Right atrium auricular region (tissue), 2 donors: ENCODE results near the gene C1orf21. TPM values are rescaled to one million over a fixed set of nuclear protein-coding genes. Genes with fewer than 3 reads are reported as not detected.

ENCODE experiments used
- DNase-seq: peaks from one replicate; pipeline ENCODE4 v3.0.0-alpha.2; 2019; ENCODE audit warnings: low spot score
- H3K27ac ChIP-seq, 2 donors: fragments of 200-600 bp; sonication (generic); 1 replicate in 1 of 2; 2 replicates in 1 of 2; pipeline ENCODE4 v1.5.1; 2016 to 2019
- H3K27me3 ChIP-seq, 2 donors: fragments of 200-600 bp; sonication (generic); one replicate each; pipeline versions ENCODE4 v1.5.1 to v1.6.0; 2017 to 2019
- H3K36me3 ChIP-seq: fragments of 200-600 bp; sonication (generic); one replicate; pipeline ENCODE4 v1.5.1; 2016
- H3K4me1 ChIP-seq, 2 donors: fragments of 200-600 bp; sonication (generic); one replicate each; pipeline versions ENCODE4 v1.5.1 to v1.6.0; 2017 to 2019
- H3K4me3 ChIP-seq, 2 donors: fragments of 200-600 bp; sonication (generic); 1 replicate in 1 of 2; 2 replicates in 1 of 2; pipeline ENCODE4 v1.5.1; 2017 to 2019; ENCODE audit warnings: mild to moderate bottlenecking in 1 of 2, moderate library complexity in 1 of 2
- H3K9me3 ChIP-seq, 2 donors: fragments of 200-600 bp; sonication (generic); one replicate each; pipeline ENCODE4 v1.5.1; 2019
- total RNA-seq, 2 donors: library from RNA; depleted of rRNA; stranded (reverse); fragments of >200 nt; gene quantifications; one replicate each; pipeline ENCODE4 v1.1.0, GENCODE V29; 2016
- TF ChIP-seq, protein P1 (sequence below), 2 donors: fragments of 200-600 bp; sonication (generic); IDR thresholded peaks; one replicate each; pipeline ENCODE4 v1.5.1; 2019; ENCODE audit warnings: antibody characterized with exemption in 2 of 2

The C1orf21 gene
- total RNA-seq, 2 donors from 2014 or later = 49.4 to 78.5 TPM

- no peak overlapping the region for H3K4me3 ChIP-seq
- no peaks in the 10 kb centered on the region for H3K4me1 ChIP-seq
- no peak overlapping the region for H3K27ac ChIP-seq
- TF ChIP-seq, protein P1, sequence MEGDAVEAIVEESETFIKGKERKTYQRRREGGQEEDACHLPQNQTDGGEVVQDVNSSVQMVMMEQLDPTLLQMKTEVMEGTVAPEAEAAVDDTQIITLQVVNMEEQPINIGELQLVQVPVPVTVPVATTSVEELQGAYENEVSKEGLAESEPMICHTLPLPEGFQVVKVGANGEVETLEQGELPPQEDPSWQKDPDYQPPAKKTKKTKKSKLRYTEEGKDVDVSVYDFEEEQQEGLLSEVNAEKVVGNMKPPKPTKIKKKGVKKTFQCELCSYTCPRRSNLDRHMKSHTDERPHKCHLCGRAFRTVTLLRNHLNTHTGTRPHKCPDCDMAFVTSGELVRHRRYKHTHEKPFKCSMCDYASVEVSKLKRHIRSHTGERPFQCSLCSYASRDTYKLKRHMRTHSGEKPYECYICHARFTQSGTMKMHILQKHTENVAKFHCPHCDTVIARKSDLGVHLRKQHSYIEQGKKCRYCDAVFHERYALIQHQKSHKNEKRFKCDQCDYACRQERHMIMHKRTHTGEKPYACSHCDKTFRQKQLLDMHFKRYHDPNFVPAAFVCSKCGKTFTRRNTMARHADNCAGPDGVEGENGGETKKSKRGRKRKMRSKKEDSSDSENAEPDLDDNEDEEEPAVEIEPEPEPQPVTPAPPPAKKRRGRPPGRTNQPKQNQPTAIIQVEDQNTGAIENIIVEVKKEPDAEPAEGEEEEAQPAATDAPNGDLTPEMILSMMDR (IDR thresholded peaks at IDR 0.05) = no peak
- no peaks in the 10 kb centered on the region for H3K36me3 ChIP-seq
- no peak for DNase-seq
- H3K27me3 ChIP-seq = no peaks in the 10 kb centered on the region
- H3K9me3 ChIP-seq = peaks cover 0 to 7% of the 10 kb centered on the region in 2 donors
Observed at GRCh38 chr1:184656221-184656620, 269.4 kb downstream of the C1orf21 start.

- no peaks in the 10 kb centered on the region for H3K4me1 ChIP-seq
- no peak overlapping the region for H3K27ac ChIP-seq
- DNase-seq = no peak
- no peak overlapping the region for H3K4me3 ChIP-seq
- no peaks in the 10 kb centered on the region for H3K27me3 ChIP-seq
- H3K9me3 ChIP-seq = no peaks in the 10 kb centered on the region
- H3K36me3 ChIP-seq = no peaks in the 10 kb centered on the region
- TF ChIP-seq, protein P1 (IDR thresholded peaks at IDR 0.05) = no peak
Observed at GRCh38 chr1:184658055-184658454, 271.2 kb downstream of the C1orf21 start.

GRCh38 chr1:184660462-184661191, 273.8 kb downstream of the C1orf21 start:
- Histone ChIP-seq H3K9me3 (no peaks in the 10 kb centered on the region), H3K4me1 (peaks cover 0 to 13% of the 10 kb centered on the region in 2 donors), H3K27me3 (no peaks in the 10 kb centered on the region), H3K36me3 (no peaks in the 10 kb centered on the region), H3K4me3 (no peak overlapping the region), H3K27ac (no peak overlapping the region)
- no peak for DNase-seq
- TF ChIP-seq, protein P1 (IDR thresholded peaks at IDR 0.05) = no peak

DNA sequence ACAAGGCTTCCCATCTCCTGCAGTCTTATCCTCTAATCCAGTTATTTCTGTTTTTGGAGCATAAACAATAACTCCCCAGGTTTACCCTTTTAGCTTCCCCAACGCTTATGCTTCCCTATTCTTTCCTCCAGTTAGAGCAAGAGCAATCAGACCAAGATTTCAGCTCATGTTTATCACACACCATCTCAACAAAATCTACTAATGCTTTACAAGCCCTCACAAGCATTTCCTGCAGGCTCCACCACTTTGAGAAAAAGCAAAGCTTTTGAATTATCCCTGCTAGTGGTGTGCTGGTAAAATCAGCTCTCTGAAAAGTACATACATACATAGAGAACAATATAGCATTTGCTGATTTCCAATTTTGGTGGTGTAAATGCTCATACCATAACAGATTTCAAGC, 275.0 kb downstream of the C1orf21 start:
- H3K9me3 ChIP-seq = no peaks in the 10 kb centered on the region
- no peaks in the 10 kb centered on the region for H3K27me3 ChIP-seq
- peaks cover 0 to 13% of the 10 kb centered on the region in 2 donors for H3K4me1 ChIP-seq
- no peak for DNase-seq
- H3K4me3 ChIP-seq = no peak overlapping the region
- TF ChIP-seq, protein P1 (IDR thresholded peaks at IDR 0.05) = no peak
- H3K36me3 ChIP-seq = no peaks in the 10 kb centered on the region
- H3K27ac ChIP-seq = no peak overlapping the region

- Histone ChIP-seq H3K4me1 (peaks cover 0 to 13% of the 10 kb centered on the region in 2 donors), H3K4me3 (peak overlapping the region; percentile 19 to 45), H3K27ac (peak overlapping the region; percentile 15 to 49), H3K27me3 (no peaks in the 10 kb centered on the region), H3K36me3 (no peaks in the 10 kb centered on the region), H3K9me3 (no peaks in the 10 kb centered on the region)
- peak; percentile 85 for DNase-seq
- TF ChIP-seq, protein P1 (IDR thresholded peaks at IDR 0.05) = peak; percentile 96 to 98
Observed at GRCh38 chr1:184664042-184664660, 277.3 kb downstream of the C1orf21 start.
